ENCODE results near the gene CSNK1G1.
A peak's percentile ranks its signal among the peaks of the same experiment; 100 is the strongest.

Gene CSNK1G1

GRCh38 chr15:64233299-64233698 is 122.7 kb downstream of the CSNK1G1 start:
- H3K4me1 ChIP-seq: no peaks in the 10 kb centered on the region

GRCh38 chr15:64232400-64232799 is 123.6 kb downstream of the CSNK1G1 start:
- H3K4me3 ChIP-seq (ENCODE audit: low read depth, low read length): no peak overlapping the region
- DNase-seq: no peak
- no peaks in the 10 kb centered on the region for H3K27me3 ChIP-seq
- TF ChIP-seq CTCF (IDR thresholded peaks at IDR 0.05; ENCODE audit: low read depth, low read length): no peak
- no peaks in the 10 kb centered on the region for H3K9me3 ChIP-seq
- no peaks in the 10 kb centered on the region for H3K4me1 ChIP-seq
- H3K36me3 ChIP-seq: no peaks in the 10 kb centered on the region

More at GRCh38 chr15:64233299-64233698, 122.7 kb downstream of the CSNK1G1 start:
- TF ChIP-seq CTCF (IDR thresholded peaks at IDR 0.05; ENCODE audit: low read depth, low read length): no peak
- Histone ChIP-seq H3K27me3 (no peaks in the 10 kb centered on the region), H3K36me3 (no peaks in the 10 kb centered on the region), H3K4me3 (ENCODE audit: low read depth, low read length) (no peak overlapping the region), H3K9me3 (no peaks in the 10 kb centered on the region)
- DNase-seq: no peak

- no peak for DNase-seq
- TF ChIP-seq CTCF (IDR thresholded peaks at IDR 0.05; ENCODE audit: low read depth, low read length): no peak
- Histone ChIP-seq H3K27me3 (no peaks in the 10 kb centered on the region), H3K4me1 (peaks cover under 1% of the 10 kb centered on the region), H3K4me3 (ENCODE audit: low read depth, low read length) (no peak overlapping the region), H3K36me3 (no peaks in the 10 kb centered on the region), H3K9me3 (no peaks in the 10 kb centered on the region)
These were observed 126.7 kb downstream of the CSNK1G1 start for GRCh38 chr15:64229129-64229724.

- H3K27me3 ChIP-seq: no peaks in the 10 kb centered on the region
- H3K4me3 ChIP-seq (ENCODE audit: low read depth, low read length): no peak overlapping the region
- no peaks in the 10 kb centered on the region for H3K9me3 ChIP-seq
- no peak for DNase-seq
- TF ChIP-seq CTCF (IDR thresholded peaks at IDR 0.05; ENCODE audit: low read depth, low read length): no peak
- H3K4me1 ChIP-seq: peaks cover 7% of the 10 kb centered on the region
- no peaks in the 10 kb centered on the region for H3K36me3 ChIP-seq
These were observed 130.2 kb downstream of the CSNK1G1 start for GRCh38 chr15:64225804-64226203.

GRCh38 chr15:64224511-64224910 is 131.5 kb downstream of the CSNK1G1 start:
- no peak for TF ChIP-seq CTCF (IDR thresholded peaks at IDR 0.05; ENCODE audit: low read depth, low read length)
- no peaks in the 10 kb centered on the region for H3K9me3 ChIP-seq
- no peaks in the 10 kb centered on the region for H3K36me3 ChIP-seq
- H3K27me3 ChIP-seq: no peaks in the 10 kb centered on the region
- peaks cover 7% of the 10 kb centered on the region for H3K4me1 ChIP-seq
- H3K4me3 ChIP-seq (ENCODE audit: low read depth, low read length): no peak overlapping the region
- DNase-seq: peak; percentile 55

- no peaks in the 10 kb centered on the region for H3K36me3 ChIP-seq
- no peaks in the 10 kb centered on the region for H3K9me3 ChIP-seq
- no peak for DNase-seq
- TF ChIP-seq CTCF (IDR thresholded peaks at IDR 0.05; ENCODE audit: low read depth, low read length): no peak
- H3K4me3 ChIP-seq (ENCODE audit: low read depth, low read length): no peak overlapping the region
- H3K4me1 ChIP-seq: peaks cover 7% of the 10 kb centered on the region
- H3K27me3 ChIP-seq: no peaks in the 10 kb centered on the region
These were observed 132.1 kb downstream of the CSNK1G1 start for GRCh38 chr15:64223882-64224281.

Measured in BE2C (cell line).